GM19023 (cell line): ENCODE data around the gene PRRX2.

Source experiments
- ATAC-seq: cut with Tn5 transposase; IDR thresholded peaks from one replicate; pipeline ENCODE4 v1.9.1; 2021; ENCODE audit warnings: mild to moderate bottlenecking, moderate library complexity; ENCODE audit not compliant: unreplicated experiment

The PRRX2 gene

DNA sequence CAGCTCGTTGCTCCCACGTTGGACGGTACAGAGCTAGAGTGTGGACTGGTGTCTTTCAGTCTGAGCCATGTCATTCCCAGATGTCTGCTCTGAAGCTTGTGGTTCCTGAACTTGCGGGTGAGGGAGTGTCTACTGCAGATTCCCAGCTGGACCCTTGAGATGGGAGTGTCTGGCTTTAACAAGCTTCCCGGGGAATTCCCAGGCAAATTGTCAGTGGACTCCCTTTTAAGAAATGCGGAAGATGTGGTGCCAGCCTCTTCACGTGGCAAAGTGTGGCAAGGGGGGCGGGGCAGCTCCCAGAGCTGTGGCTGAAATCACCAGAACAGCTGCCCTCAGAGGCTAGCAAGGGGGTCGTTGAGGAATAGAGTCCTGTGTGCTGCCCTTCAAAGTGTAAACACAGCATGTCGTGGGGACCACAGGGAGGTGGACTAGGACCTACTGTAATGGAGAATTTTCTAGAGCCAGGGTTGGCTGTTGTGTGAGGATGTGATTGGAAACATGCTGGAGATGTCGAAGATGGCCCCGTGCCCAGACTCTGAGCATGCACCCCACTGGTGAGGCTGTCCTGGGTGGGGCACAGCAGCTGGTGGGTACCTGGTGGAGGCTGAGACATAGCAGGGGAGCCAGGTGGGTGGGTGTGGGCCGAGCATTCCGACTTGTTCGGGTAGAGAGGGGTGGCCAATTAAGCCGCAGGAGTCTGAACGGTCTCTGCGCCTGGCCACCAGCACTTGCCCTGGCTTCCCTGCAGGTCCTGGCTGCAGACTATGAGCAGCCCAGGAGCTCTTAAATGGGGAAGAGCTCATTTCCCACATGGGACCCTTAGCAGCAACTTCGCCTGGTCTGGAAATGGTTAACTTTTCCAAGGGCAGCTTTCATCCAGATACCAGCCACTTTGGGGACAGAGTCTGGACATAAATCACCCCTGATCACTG lies 37.4 kb downstream of the PRRX2 start:
- no peak for ATAC-seq

DNA sequence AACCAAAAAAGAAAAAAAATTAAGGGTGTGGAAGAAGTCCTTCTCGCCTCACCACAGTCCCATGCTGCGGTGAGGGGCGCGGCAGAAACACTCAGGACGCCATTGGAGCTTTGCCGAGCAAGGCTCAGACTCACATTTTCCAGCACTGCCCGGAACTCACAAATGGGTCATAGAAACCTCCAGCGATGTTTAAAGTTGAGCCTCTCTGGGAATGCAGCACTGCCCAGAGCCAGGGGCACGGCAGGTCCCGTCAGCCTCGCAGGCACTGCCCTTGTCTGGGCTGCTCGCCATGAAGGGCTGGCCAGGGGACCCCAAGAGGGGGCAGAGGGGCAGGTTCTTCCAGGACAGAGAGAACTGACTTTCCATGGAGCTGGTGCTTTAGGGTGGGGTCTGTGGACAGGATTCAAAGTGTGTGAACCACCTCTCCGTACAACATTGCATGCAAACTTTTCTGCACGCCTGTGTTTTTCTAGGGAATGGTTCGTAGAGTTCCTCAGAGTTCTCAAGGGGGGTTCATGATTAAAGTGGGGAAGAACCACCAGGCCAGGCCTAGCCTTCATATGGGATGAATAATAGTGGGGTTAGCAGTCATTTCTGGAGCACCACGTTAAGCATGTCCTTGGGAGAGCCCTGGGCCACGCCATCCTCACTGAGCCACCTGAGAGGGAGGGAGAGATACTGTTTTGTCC lies 38.4 kb downstream of the PRRX2 start:
- ATAC-seq = no peak

GRCh38 chr9:129704807-129705206 lies 39.4 kb downstream of the PRRX2 start:
- no peak for ATAC-seq

- no peak for ATAC-seq
These were observed 43.3 kb downstream of the PRRX2 start for GRCh38 chr9:129708793-129709192.

GRCh38 chr9:129709438-129710168 lies 44.2 kb downstream of the PRRX2 start:
- no peak for ATAC-seq

- ATAC-seq = no peak
These were observed 44.7 kb downstream of the PRRX2 start for GRCh38 chr9:129710169-129710453.

DNA sequence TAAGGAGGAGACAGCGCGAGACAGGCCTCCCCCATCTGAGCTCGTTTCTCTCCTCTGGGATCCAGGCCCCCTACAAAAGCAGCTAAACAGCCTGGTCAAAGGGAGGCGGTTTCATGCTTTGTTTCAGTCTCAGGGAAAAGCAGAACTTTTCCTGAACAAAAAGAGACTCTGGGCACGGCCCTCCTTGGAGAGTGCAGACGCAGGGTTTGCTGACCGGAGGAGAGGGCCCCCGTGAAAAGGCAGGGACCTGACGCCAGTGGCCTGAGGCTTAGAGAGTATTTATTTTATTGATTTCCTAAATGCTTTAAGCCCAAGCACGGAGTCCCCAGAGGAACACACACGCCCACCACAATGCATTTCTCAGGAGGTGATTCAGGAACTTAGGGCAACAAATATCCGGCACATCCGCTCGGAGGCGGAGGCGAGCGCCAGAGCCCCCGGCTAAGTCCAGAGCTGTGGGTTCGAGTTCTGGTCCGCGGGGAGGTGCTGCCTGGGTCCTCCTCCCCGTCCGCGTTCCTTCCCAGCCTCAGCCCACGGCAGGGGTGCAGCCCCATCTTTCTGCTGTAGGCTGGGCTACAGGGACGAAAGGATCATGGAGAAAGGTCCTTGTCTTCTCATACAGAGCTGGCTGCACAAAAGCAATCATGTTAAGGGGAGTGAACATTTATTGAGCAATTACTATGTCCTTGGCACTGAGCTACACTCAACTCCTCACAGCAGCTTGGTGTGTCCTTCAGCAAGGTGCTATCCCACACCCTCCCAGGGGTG lies 47.4 kb downstream of the PRRX2 start:
- ATAC-seq = no peak

DNA sequence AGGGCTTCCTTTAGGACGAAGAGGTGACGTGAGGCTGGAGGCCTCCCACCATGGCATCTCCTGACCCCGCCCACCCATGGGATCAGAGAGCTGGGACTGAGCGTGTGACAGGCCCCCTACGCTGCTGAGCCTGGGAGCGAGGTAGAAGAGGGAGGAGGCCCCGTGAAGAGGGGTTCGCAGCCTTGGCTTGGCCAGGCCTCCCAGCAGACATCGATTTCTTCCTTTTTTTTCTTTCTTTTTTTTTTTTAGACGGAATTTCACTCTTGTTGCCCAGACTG lies 47.9 kb downstream of the PRRX2 start:
- no peak for ATAC-seq

DNA sequence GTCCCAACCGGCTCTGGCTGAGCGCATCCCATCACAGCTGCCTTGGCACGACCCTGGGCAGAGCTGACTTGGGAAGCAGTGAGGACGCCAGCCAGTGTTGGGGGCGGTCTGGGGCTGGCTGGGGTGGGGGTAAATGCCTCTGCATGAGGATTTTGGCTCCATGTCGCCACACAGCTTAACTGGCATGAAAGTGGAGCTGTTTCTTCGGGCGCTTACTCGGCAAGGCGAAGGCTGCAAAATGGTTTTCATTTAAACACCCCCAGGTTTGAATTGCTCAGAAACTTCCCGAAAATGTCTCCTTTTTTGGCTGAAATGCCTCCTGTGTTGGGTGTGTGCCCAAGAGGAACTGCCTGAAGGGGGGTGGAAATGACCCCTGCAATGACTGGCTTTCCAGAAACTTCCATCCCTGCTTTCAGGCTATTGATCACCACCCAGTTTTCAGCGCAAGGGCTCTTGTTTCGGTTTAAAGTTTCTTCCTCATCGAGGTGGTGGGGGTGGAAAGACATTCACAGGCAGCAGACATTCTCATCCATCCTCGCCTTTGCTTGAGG lies 49.1 kb downstream of the PRRX2 start:
- no peak for ATAC-seq

DNA sequence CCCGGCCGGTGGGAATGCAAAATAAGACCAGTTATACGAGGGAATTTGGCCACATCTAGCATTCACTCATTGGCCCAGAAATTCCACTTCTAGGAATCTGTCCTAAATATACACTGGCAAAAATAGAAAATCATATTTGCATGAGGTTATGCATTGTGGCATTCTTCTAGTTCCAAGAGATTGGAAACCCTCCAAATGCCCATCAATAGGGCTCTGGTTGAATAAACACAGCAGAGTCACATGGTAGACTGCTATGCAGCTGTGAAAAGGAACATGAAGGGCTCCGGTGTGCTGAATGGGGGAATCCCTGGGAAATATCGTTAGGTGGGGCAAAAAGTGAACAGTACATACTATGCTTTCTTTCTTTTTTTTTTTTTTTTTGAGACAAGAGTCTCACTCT lies 50.6 kb downstream of the PRRX2 start:
- ATAC-seq = no peak

- no peak for ATAC-seq
These were observed 52.5 kb downstream of the PRRX2 start for GRCh38 chr9:129717991-129718390.

- ATAC-seq = no peak
These were observed 53.2 kb downstream of the PRRX2 start for GRCh38 chr9:129718647-129719046.

DNA sequence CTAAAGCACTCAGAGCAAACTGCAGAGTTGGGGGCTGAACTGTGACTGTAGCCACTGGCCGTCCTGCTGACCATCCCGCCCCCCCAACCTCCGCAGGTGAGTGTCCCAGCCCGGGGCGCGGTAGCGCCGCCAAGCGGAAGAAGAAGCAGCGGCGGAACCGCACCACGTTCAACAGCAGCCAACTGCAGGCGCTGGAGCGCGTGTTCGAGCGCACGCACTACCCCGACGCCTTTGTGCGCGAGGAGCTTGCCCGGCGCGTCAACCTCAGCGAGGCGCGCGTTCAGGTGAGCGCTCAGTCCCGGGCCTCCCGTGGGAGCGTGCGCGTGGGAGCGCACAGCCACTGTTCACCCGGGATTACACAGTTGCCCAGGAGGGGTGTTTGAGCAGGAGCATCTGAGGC lies 53.7 kb downstream of the PRRX2 start:
- no peak for ATAC-seq

DNA sequence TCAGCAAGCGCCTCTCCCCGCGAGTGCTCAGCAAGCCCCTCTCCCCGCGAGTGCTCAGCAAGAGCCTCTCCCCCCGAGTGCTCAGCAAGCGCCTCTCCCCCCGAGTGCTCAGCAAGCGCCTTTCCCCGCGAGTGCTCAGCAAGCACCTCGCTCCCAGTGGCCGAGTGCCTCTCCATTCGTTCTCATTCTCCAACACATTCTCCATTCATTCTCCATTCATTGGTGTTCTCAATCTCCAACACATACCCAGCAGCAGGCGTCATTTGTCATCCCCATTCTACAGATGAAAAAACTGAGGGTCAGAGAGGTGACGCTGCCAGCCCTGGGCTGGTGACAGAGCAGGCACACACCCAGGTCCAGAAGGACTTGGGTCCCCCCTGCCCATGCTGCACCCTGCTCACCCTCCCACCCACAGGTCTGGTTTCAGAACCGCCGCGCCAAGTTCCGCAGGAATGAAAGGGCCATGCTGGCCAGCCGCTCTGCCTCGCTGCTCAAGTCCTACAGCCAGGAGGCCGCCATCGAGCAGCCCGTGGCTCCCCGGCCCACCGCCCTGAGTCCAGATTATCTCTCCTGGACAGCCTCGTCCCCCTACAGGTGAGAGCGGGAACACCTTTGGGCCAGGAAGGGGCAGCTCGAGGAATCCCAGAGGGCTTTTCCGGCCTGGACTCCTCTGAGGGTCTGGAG lies 54.9 kb downstream of the PRRX2 start:
- ATAC-seq = no peak

DNA sequence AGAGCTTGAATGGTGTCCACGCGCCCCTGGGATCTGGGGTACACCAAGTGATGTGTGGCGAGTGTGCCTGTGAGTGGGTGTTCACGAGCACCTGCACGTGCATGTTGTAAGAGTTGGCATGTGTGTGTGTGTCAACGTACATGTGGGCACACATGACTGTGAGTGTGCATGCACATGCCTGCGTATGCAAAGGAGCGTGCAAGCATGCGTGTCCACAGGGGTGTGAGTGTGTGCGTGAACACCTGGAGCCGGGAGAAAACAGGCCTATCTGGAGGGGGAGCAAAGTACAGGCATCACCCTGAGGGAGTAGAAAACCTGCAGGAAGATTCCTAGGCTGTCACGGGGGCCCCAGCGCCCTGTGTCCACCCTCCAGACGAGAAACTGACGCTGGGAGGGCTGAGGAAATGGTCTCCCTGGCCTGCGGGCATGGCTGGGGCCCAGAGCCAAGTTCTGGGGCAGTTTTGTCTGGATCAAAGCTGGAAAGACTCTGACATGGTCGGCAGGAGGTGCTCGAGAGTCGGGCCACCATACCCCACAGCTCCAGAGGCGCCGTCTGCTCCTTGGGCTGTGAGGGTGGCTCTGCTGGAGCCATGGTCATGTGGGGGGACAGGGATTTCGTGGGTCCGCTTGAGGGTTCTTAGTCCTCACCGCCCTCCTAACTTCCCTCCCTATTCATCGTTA lies 55.6 kb downstream of the PRRX2 start:
- no peak for ATAC-seq

DNA sequence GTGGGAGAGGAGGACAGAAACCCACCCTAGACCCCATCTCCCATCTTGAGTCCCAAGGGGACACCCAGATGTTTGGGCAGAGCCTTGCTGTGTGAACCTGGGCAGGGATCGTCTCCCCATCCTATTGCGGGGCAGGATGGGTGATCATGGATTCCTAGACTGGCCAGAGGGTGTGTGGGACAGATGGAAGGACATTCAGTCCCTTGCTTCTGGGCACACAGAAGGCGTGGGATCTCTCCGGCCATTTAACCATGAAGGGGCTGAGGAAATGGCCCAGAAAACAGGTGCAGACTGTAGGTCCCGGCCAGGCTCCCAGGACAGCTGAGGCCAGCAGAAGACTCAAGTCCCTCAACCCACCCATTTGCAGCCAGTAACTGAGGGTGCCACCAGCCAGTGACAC lies 57.5 kb downstream of the PRRX2 start:
- ATAC-seq = no peak

DNA sequence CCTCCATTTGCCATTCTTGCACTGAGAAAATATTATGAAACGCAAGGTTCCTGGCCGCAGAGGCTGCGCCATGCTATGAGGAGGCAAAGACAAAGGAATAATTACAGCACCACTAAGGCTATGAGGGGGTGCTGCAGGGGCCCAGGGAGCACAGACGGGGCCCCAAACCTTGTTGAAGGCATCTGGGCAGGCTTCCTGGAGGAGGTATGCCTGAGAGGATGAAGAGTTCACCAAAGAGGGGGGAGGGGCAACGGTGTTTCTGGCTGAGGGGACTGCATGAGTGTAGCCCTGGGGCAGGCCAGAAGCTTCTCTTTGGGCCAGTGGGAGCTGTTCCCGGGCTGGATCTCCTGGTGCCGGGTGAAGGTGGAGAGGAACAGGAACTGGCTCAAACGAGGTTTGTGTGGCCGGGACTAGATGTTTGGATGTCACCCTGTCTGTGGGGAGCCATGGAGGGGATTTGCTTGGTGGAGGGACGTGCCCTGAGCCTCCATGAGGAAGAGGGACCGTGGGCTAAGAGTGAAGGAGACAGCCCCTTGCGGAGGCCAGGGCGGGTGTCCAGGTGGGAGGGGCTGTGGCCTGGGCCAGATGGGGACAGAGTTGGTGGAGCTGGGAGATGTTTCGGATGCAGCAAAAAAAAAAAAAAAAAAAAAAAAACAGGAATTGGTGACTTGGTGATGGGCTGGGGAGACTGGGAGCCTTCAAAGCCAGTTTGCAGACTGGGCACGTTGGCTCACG lies 59.2 kb downstream of the PRRX2 start:
- no peak for ATAC-seq

DNA sequence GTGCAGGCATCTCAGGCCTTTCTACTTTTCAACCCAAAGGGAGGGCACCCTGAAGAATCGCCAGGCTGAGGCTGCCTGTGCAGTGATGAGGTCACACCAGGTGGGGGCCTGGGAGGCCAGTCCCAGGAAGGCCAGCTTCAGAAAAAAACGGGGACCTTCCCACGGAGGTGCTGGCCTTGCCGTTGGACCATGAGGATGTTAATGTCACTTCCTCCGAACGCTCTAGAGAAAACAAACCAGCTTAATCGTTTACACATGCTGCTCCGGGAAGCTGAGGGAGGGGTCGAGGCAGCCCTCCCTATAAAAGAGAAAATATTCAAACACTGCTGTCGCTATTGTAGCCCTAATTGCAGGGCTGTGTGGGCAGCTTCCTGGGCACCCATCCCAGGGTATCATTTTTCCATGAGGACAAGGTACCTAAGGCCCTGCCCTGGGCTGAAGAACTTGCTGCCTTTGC lies 60.4 kb downstream of the PRRX2 start:
- ATAC-seq = no peak
